Stimulated activated CD4-positive, alpha-beta T cell treated with anti-CD3 and anti-CD28 coated beads, Interleukin-4, amount 100 ng/mL, for 48 hours (primary cell): ENCODE data around the gene CSF2RB.

Source experiments
- DNase-seq, 2 donors: peaks; one replicate each; pipeline ENCODE4 v3.0.0-alpha.2; 2020; ENCODE audit warnings: low read depth in 2 of 2

The CSF2RB gene

DNA sequence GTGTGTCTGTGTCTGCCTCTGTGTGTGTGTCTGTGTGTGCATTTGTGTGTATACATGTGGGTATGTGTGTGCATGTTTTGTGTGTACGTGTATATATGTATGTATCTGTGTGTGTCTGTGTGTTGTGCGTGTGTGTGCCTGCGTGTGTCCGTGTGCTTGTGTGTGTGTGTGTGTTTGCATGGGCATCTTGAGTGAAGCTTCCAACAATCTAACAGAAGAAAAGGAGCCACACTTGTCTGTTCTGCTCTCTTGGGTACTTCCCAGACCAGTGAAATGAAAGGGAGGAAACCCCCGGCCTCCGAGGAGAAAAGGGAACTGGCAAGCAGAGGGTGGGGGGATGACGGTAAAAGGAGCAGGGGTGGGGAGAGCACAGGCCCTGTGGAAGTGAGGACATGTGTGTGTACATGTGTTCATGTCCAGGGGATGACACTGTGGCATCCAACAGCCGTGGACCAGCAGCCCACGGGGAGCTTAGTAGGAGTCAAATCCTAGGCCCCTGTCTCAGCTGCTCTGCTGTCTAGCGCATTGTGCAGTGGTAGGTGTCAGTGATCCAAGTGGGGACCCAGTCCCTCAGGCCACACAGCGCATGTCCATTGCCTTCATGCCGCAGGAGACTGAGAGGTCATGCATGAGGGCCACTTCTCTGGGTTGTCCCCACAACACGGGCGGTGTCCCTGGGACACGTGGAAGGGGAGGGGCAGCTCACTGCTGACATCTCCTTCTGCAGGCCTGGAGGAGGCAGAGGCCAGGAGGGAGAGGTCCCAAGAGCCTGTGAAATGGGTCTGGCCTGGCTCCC lies 8.1 kb downstream of the CSF2RB start:
- DNase-seq: no peak

DNA sequence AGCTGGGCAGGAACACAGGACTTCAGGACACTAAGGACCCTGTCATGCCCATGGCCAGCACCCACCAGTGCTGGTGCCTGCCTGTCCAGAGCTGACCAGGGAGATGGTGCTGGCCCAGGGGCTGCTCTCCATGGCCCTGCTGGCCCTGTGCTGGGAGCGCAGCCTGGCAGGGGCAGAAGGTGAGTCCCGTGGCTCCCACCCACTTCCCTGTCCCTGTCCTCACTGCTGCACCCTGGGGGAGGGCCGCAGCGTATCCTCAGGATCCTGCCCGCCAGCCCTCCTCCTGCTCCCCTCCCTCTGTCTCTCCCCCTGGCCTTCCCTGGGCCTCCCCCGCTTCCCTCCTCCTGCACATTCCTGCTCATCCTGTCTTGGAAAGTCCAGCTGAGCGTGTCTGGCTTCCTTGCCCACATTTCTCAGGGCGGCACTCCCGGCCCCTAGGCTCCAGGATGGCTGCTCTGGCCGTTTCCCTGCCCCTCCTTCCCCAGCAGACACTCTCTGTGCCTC lies 8.7 kb downstream of the CSF2RB start:
- DNase-seq: no peak

DNA sequence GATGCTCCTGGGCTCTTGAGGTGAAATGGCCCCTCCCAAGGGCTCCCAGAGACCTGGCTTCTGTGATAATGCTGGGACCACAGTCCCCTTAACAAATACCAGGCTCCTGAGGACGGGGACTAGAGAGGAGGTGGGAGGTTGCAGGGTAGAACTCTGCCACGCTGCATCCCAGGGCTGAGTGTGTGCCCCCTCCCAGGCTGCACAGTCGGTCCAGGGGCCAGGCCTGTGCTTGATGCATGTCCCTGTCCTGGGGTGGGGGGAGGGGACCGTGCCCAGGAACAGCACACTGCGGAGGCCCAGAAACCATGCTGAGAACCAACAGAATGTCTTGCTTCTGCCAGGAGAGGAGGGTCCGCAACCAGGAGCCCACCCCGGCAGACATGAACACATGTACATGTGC lies 9.3 kb downstream of the CSF2RB start:
- no peak for DNase-seq

DNA sequence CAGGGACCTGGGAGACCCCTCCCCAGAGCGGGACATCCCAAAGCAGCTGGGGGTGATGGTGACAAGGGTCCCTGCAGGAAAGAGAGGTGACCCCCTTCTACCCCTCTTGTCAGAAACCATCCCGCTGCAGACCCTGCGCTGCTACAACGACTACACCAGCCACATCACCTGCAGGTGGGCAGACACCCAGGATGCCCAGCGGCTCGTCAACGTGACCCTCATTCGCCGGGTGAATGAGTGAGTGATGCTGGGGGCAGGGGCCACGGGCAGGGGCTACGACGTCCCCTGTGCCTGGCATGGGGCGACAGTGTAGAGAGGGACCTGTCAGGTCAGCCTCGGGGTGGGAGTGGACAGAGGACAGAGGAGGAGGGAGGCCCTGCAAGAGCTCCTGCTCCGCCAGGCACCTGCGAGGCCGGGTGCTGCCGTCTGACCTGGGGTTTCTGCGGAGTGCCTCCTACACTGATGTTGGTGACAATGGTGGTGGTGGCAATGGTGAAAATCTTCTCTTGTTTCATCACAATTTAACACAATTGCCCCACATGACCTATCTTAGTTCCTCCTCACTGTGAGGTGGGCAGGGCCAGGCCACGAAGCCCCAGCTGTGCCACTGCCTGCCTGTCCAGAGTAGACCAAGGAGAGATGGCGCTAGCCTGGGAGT lies 9.8 kb downstream of the CSF2RB start:
- no peak for DNase-seq

DNA sequence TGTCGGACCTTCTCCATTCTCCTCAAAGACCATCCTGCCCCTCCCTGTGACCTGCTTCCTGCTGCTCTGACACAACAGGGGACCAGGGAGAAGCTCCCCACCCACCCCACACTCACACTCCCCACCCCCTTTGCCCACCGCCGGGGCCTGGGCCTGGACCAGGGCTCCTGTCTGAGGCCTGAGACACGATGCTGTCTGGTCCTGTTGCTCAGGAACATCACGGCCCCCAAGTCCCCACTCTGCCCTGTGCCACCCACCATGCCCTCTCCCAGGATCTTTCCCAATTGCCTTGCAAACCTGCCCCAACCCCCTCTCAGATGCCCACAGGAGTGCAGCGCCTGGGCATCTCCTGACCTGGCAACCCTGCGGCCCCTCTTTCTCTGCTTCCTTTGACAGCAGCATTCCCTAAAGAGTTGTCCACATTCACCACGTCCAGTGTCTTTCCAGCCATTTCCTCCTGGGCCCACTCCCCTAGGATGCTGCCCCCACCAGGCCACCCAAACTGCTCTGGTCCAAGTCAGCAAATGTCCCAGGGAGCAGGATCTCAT lies 10.8 kb downstream of the CSF2RB start:
- no peak for DNase-seq

DNA sequence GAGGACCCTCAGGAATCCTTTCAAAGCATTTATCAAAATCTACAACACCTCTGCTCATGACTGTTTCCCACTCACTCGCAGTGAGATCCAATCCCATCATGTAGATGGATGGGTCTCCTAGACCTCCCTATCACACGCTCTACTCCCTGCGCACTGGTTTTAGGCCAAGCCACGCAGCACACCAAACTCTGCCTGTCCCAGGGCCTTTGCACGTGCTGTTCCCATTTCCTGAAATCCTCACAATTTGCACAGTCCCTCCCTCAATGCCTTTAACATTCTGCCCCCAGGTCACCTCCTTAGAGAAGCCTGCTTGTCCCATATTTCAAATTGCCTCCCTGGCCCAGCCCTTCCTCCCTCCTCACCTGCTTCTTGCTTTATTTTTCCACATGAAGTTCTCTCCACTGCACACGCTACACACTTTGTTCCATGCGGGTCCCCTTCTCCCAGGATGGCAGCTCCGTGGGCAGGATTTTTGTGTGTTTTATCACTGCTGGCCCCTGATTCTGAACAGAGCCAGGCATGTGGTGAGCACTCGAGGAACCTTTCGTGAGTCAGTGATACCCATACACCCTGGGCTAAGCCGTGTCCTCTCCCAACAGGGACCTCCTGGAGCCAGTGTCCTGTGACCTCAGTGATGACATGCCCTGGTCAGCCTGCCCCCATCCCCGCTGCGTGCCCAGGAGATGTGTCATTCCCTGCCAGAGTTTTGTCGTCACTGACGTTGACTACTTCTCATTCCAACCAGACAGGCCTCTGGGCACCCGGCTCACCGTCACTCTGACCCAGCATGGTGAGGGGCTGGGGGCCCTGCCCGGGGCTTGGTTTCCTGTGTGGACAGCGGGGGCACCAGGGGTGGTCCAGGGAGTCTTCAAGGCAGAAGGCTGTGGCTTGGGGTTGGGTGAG lies 12.2 kb downstream of the CSF2RB start:
- no peak for DNase-seq

DNA sequence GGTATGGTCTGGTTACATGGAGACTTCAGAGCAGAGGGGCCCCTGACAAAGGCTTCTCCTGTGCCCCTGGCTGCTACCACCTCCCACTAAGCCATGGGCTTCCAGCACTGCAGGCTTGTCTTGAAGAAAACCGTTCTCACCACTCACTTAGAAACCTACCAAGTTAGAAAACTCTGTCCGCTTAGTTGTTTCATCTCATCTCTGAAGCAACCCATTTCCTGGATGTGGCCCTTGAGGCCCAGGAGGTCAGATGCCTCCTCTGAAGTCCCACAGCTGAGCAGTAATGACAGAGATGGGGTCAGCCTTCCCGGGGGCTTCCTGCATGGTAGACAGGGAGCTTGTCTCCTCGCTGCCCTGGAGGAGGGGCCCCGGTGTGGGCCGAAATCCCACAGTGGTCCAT lies 12.9 kb downstream of the CSF2RB start:
- DNase-seq: no peak

DNA sequence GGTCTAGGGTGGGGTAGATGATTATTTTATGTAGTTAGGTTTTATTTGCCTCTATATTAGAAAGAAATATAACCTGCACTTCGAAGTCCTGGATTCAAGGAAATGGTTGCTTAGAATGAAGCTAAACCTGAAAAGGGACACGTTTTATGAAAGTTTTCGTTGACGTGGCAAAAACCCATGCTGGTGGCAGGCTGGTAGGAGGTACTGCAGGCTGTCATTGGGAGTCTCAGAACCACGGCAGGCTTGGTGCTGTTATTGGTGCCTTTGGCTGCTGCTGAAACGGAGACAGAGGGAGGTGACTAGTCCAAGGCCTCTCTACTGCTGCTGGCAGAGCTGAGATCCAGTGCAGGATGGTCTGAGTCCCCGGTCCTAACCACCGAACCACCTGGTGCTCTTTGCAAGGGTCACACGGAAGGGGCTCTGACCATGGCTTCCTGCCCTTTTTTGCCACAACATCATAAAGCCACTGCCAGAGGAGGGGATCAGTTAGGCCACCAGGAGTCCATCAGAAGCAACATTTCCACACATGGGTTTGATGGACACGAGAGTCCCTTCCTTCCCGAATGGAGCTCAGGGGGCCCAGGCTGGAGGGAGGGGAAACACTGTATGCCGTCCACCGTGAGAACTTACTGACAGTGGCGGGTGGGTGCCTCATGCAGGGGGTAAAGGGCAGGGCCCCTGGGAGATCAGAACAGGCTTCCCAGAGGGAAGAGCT lies 13.4 kb downstream of the CSF2RB start:
- no peak for DNase-seq

DNA sequence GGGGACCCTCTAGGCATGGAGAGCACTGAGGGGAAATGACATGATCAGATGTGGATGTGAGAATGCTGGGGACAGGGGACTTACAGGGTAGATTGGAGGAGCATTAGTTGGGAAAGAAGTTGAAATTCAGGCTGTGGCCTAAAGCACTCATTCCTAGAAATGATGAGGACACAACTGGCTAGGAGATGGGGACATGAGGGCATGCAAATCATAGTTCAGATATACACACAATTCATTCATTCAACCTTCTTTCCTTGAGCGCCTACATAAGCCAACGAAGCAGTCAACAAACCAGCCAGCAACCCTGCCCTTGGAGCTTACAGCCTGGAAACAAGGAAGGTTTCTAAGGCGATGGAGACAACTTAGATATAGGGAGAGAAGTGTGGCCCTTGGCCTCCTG lies 14.2 kb downstream of the CSF2RB start:
- DNase-seq: no peak

DNA sequence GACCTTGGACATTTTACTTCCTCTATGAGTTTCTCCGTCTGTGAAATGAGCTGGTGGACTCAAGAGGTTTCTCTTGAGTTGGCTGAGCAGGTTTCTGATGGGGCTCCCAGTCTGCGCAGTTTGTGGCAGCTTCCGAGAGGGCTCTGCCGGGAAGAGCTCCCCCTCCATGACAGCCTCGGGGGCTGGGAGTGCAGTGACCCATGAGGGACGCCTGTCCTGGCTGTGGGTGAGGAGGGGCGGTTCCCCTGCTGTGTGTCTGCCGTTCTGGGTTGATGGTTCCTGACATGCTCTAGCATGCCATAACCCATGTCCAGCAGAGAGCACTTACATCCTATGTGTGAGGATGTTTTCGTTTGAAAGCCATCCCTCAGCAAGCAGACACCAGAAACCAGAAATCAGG lies 14.8 kb downstream of the CSF2RB start:
- DNase-seq: no peak

DNA sequence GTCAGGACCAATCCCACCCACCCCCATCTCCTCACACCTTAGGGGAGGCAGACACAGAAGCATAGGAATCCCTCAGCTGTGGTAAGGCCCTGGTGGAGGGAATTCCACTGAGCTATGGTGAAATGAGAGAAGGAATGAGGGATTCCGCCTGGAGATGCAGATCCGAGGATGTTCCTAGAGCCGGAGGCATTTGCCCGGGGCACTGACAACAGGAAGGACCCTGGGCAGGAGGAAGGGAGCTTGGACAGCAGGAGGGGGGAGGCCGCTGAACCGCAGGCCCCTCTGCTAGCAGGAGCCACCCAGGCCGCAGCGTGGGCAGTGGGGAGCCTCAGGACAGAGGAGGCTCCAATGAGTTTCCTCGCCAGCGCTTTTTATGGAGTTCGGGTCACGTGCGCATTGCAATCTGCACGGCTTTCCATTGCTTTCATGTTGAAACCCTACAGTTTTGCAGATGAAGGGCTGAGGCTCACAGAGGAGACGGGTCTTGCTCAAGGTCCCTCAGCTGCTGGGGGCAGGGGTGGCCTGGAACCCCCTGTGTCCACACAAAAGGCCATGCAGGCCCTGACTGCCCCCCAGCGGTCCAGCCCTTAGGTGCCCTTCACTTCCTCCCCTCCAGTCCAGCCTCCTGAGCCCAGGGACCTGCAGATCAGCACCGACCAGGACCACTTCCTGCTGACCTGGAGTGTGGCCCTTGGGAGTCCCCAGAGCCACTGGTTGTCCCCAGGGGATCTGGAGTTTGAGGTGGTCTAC lies 15.5 kb downstream of the CSF2RB start:
- no peak for DNase-seq

DNA sequence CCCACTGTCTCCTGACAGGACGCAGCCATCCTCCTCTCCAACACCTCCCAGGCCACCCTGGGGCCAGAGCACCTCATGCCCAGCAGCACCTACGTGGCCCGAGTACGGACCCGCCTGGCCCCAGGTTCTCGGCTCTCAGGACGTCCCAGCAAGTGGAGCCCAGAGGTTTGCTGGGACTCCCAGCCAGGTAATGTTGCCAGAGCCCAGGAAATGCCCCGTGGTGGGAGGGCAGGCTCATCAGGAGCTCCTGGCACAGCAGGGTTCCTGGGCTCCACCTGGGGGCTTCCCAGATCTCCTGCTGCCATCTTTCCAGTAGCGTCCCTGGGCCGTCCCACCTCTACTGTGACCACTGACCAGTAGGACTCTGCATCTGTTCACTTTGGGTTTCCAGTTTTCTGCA lies 16.2 kb downstream of the CSF2RB start:
- no peak for DNase-seq

DNA sequence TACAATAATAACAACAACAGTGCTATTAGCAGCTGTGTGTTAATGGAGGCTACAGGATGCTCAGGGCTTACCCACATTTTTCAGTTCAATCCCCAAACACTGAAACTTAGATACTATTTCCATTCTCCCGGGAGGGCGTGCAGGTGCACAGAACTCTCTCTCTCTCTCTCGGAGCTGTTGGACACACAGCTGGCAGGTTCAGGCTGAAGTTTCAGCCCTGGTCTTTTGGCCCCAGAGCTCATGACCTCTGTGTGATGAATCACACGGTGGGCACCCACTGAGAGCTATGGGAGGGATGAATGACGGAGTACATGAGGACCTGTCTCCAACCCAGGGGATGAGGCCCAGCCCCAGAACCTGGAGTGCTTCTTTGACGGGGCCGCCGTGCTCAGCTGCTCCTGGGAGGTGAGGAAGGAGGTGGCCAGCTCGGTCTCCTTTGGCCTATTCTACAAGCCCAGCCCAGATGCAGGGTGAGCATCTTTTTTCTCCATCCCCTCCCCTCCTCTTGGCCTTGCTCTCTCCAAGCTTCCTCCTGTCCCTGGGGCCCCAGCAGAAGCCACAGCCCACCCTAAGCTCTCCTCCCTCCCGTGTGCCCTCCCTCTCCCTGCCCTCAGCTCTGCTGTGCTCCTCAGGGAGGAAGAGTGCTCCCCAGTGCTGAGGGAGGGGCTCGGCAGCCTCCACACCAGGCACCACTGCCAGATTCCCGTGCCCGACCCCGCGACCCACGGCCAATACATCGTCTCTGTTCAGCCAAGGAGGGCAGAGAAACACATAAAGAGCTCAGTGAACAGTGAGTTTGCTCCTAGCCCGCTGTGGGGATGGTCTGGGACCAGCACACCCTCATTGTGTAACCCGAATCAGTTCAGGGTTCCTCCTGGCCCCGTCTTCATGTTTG lies 16.9 kb downstream of the CSF2RB start:
- no peak for DNase-seq

DNA sequence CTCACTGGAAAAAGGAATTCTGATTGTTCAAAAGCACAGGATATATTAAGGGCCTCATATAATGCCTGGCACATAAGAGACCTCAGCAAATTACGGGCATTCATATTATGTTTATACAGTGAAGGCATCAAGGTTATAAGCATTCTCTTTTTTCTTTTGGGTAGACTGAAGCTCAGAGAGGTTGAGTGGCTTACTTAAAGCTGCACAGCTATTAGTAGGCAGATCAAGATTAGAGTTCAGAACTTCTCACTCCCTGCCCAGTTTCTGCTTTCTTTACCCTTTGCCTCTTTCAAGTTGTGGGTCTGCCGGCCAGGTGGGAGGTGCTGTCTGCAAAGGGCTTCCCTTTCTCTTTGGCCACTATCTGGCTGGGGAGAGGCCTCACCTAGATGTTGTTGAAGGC lies 18.0 kb downstream of the CSF2RB start:
- DNase-seq: no peak

DNA sequence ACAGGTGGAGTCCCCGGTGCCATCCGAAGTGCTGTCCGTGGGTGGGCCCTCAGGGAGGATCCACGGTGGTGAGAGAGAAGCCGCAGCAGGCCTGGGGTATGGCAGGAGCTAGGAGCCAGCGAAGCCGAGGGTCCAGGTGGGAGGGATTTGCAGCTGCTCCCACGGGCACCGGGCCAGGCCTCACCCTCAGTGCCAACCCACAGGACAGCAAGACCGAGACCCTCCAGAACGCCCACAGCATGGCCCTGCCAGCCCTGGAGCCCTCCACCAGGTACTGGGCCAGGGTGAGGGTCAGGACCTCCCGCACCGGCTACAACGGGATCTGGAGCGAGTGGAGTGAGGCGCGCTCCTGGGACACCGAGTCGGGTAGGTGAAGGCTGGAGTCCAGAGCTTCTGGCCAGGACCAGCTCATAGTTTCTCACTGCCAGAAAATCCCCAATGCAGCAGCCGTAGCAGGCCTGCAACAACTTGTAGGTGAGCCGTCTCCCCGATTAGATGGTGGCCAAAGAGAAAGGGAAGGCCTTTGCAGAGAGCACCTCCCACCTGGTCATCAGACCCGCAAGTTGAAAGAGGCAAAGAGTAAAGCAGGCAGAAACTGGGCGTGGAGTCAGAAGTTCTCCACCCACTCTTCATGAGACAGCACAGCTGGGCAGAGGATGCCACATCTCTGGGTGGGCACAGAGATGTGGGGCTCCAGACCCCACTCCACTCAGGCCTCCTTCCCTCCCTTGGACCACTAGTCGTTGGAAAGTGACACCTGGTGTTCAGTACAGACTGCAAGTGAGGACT lies 20.4 kb downstream of the CSF2RB start:
- no peak for DNase-seq

DNA sequence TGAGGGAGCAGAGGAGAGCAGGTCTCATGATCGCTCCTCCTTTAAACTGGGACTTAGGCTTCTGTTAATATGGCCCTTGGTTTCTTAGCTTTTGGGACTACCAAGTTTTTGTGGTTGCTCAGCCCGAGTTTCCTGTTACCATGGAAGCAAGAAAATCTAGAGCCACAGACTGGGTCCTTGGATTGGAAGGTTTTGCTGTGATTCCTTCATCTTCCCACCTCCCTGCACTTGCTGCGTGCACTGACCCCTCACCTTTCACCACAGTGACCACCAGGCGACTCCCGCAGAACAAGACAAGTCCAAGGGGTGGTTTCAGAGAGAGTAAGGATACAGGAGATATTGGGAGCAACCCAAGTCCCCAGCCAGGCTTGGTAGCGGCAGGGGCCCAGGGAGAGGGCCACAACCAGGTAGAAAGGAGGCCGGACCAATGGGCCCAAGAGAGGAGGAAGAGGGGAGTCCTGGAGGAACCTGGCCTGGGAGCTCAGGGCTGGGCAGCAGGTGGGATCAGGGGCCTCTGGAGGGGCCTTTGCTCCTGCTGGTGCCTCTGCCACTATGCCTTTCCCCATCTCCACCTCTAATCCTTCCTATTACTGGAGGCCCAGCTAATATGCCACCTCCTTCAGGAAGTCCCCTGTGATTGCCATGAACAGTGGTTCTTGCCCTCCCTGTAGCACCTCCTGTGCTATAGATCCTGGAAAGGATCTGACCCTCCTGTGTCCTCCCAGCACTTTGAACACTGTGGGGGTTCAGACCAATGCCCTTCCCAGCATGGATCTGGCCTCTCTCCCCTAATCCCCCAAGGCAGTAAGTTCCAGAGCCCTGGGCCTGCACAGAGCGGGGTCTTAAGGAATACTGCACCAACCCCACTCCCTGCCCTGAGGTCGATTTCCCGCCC lies 21.2 kb downstream of the CSF2RB start:
- no peak for DNase-seq

DNA sequence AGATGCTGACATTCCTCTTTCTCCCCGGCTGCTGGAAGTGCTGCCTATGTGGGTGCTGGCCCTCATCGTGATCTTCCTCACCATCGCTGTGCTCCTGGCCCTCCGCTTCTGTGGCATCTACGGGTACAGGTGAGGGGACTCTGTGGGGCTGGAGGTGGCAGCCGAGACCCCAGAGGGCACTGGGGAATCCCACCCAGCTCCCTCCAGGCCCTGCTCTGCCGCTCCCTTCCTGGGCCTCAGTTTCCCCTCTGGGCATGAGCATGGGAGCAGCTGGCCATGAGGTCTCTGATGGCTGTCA lies 21.8 kb downstream of the CSF2RB start:
- no peak for DNase-seq

DNA sequence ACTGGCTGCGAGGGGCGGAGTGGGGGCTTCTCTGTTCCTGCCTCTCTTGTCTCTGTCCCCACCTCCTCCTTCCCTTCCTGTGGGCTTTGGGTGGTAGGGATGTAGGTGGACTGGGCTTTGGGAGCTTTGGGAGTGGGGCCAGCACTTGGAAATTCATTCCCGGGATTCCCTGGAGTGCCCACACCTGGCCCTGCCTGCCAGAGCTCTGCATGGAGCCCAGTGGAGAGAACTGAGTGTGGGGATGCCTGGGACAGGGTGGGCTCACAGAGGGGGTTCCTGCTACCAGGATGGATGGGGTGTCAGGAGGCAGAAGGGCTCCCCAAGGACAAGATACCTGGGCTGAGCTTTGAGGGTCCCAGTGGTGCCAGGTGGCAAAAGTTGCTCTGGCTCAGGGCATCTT lies 22.3 kb downstream of the CSF2RB start:
- DNase-seq: no peak
